Mucosa of rectum (tissue), 2 donors: ENCODE results near the gene IRF4.

Experiments
- H3K27ac ChIP-seq, 2 donors: one replicate each; pipeline ENCODE4 v1.7.0; 2013; ENCODE audit warnings: inconsistent platforms in 2 of 2, low read depth in 2 of 2, low read length in 2 of 2
- H3K27me3 ChIP-seq, 2 donors: one replicate each; pipeline ENCODE4 v1.7.0; 2013; ENCODE audit warnings: low read length in 2 of 2; ENCODE audit not compliant: control insufficient read depth in 2 of 2, insufficient read depth in 2 of 2
- H3K36me3 ChIP-seq, 2 donors: one replicate each; pipeline ENCODE4 v1.7.0; 2013; ENCODE audit warnings: low read length in 2 of 2; ENCODE audit not compliant: control insufficient read depth in 2 of 2, insufficient read depth in 2 of 2
- H3K4me1 ChIP-seq, 2 donors: one replicate each; pipeline ENCODE4 v1.7.0; 2013; ENCODE audit warnings: low read length in 2 of 2, mild to moderate bottlenecking in 1 of 2; ENCODE audit not compliant: control insufficient read depth in 2 of 2, insufficient read depth in 2 of 2
- H3K4me3 ChIP-seq, 2 donors: one replicate each; pipeline ENCODE4 v1.7.0; 2013; ENCODE audit warnings: low read length in 2 of 2
- H3K9ac ChIP-seq, 2 donors: one replicate each; pipeline ENCODE4 v1.7.0; 2013; ENCODE audit warnings: low read length in 2 of 2, low read depth in 1 of 2, mild to moderate bottlenecking in 1 of 2
- H3K9me3 ChIP-seq, 2 donors: one replicate each; pipeline ENCODE4 v1.7.0; 2013; ENCODE audit warnings: low read length in 2 of 2; ENCODE audit not compliant: control insufficient read depth in 2 of 2
- donor health status: healthy.
- donor health status: Normal muscosa, but diverticular disease.

IRF4 gene

DNA sequence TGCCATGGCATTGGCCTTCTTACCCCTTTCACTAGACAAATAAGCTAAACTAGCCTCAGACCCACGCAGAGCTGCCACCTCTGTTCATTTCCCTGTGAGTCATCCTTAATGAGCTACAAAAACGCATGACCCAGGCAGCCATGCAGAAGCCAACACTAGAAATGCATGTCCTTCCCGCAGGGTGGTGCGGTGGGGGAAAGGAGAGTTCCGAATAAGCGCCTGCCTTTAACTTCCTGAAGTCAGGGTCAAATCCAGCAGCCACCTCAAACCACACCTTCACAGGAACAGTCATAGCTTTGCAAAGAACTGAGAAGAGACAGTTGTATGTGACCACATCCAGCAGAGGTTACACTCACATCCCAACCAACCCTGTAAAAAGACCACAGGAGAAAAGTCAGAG, 40.4 kb downstream of the IRF4 start:
- Histone ChIP-seq H3K4me3 (no peak overlapping the region), H3K4me1 (no peaks in the 10 kb centered on the region), H3K27ac (no peak overlapping the region), H3K9ac (no peak overlapping the region), H3K27me3 (peaks cover 0 to 2% of the 10 kb centered on the region in 2 donors), H3K36me3 (no peaks in the 10 kb centered on the region), H3K9me3 (no peaks in the 10 kb centered on the region)

GRCh38 chr6:434051-434705, 42.6 kb downstream of the IRF4 start:
- no peak overlapping the region for H3K9ac ChIP-seq
- no peaks in the 10 kb centered on the region for H3K9me3 ChIP-seq
- peaks cover 0 to 2% of the 10 kb centered on the region in 2 donors for H3K27me3 ChIP-seq
- H3K27ac ChIP-seq = no peak overlapping the region
- no peak overlapping the region for H3K4me3 ChIP-seq
- no peaks in the 10 kb centered on the region for H3K4me1 ChIP-seq
- no peaks in the 10 kb centered on the region for H3K36me3 ChIP-seq

DNA sequence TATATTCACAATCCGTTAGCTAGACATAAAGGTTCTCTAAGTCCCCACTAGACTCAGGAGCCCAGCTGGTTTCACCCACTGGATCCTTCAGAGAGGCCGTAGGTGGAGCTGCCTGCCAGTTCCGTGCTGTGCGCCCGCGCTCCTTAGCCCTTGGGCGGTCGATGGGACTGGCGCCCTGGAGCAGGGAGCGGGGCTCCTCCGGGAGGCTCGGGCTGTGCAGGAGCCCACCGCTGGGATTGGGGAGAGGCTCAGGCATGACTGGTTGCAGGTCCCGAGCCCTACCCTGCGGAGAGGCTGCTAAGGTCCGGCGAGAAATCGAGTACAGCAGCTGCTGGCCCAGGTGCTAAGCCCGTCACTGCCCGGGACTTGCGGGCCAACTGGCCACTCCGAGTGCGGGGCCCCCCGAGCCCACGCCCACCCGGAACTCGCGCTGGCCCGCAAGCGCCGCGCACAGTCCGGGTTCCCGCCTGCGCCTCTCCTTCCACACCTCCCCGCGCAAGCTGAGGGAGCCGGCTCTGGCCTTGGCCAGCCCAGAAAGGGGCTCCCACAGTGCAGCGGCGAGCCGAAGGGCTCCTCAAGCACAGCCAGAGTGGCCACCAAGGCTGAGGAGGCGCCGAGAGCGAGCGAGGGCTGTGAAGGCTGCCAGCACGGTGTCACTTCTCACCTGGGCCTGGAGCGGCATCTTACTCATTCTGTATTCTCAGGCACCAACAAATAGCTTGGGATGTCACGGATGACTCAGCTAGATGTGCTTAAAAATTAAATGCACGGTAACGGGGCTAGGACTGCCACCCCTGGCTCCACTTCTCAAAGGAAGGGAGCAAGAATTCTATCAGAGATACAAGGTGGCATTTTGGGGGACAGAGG, 44.1 kb downstream of the IRF4 start:
- H3K9me3 ChIP-seq = no peaks in the 10 kb centered on the region
- H3K4me1 ChIP-seq = no peaks in the 10 kb centered on the region
- H3K4me3 ChIP-seq = no peak overlapping the region
- no peak overlapping the region for H3K27ac ChIP-seq
- peaks cover 0 to 2% of the 10 kb centered on the region in 2 donors for H3K27me3 ChIP-seq
- no peak overlapping the region for H3K9ac ChIP-seq
- H3K36me3 ChIP-seq = no peaks in the 10 kb centered on the region

DNA sequence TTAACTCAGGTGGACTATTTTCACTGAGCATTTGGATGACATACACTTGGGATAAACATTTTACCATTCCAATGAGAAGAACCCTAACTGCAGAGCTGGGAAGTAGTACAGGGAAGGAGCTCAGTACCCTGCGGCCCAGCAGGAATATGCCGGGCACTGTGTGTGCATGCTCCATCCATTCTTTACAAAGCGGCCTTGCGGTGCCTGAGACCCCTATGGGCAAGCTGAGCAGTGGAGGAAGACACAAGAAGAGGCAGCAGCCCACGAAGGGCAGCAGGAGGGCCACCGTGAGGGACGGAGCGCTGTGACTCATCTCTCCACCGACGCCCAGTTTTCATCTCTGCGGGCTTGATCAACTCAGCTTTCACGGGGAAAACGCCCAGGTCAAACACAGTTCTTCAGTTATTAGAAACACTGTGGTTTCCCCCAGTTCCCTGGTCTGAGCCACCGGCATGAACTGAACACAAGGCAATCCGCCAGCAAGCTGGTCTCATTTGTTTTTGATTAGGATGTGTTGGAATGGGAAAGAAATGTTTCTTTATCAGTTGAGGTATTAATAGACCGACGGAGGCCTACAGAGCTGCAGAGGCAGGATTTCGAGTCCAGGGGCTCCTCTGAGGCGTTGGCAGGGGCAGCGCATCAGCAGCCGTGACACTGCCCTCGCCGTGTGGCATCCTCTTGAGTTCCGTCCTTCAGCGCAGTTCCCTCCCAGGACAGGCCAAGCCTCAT, 44.9 kb downstream of the IRF4 start:
- Histone ChIP-seq H3K27ac (no peak overlapping the region), H3K4me3 (no peak overlapping the region)

DNA sequence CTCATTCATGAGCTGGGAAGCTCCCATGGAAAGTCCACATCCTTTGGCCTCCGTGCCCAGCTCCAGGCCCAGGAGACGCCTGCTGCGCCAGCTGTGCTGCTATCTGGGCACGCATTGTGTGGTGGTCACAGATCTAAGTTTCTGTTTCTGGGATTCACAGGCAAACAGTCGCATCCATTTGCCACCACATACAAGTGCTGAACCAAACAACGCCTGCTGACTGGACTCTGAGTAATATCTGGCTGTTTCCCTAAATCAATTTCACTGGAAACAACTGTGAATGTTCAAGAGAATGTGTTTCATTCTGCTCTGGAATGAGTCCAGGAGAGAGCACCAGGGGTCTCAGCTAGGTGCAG, 45.5 kb downstream of the IRF4 start:
- no peaks in the 10 kb centered on the region for H3K9me3 ChIP-seq
- no peak overlapping the region for H3K9ac ChIP-seq
- H3K4me3 ChIP-seq = no peak overlapping the region
- no peak overlapping the region for H3K27ac ChIP-seq
- no peaks in the 10 kb centered on the region for H3K4me1 ChIP-seq
- H3K27me3 ChIP-seq = no peaks in the 10 kb centered on the region
- no peaks in the 10 kb centered on the region for H3K36me3 ChIP-seq

More for the DNA sequence above, 44.9 kb downstream of the IRF4 start:
- Histone ChIP-seq H3K36me3 (no peaks in the 10 kb centered on the region), H3K4me1 (no peaks in the 10 kb centered on the region), H3K9me3 (no peaks in the 10 kb centered on the region), H3K9ac (no peak overlapping the region), H3K27me3 (peaks cover 0 to 2% of the 10 kb centered on the region in 2 donors)

- H3K27me3 ChIP-seq = no peaks in the 10 kb centered on the region
- no peak overlapping the region for H3K9ac ChIP-seq
- no peaks in the 10 kb centered on the region for H3K4me1 ChIP-seq
- no peaks in the 10 kb centered on the region for H3K9me3 ChIP-seq
- H3K27ac ChIP-seq = no peak overlapping the region
- no peak overlapping the region for H3K4me3 ChIP-seq
- no peaks in the 10 kb centered on the region for H3K36me3 ChIP-seq
These were observed 47.1 kb downstream of the IRF4 start for GRCh38 chr6:438634-439170.

DNA sequence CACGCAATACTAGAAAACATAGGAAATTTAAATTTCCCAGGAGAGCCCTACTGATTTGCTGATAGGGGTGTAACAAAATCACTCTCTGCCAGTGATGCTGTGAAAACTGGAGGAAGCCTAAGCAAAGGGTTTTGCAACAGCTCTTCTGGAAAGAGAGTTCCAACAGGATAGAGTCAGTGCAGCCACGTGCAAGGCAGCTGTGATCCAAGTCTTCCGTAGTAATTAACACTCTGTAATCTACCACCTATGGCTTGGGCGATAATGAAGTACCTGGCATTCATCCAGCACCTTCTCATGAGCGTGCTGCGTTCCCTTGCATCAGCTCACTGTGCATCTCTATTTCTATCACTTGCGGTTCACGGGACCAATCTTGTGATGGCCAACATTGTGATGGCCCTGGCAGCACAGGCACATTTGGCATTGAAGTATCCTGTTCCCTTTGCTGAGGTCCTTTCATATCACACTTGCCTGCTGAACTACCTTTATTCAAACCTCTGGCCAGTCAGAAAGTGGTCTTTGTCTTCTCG, 48.2 kb downstream of the IRF4 start:
- no peaks in the 10 kb centered on the region for H3K27me3 ChIP-seq
- no peak overlapping the region for H3K9ac ChIP-seq
- no peak overlapping the region for H3K4me3 ChIP-seq
- H3K9me3 ChIP-seq = no peaks in the 10 kb centered on the region
- no peaks in the 10 kb centered on the region for H3K36me3 ChIP-seq
- H3K4me1 ChIP-seq = no peaks in the 10 kb centered on the region
- H3K27ac ChIP-seq = no peak overlapping the region

DNA sequence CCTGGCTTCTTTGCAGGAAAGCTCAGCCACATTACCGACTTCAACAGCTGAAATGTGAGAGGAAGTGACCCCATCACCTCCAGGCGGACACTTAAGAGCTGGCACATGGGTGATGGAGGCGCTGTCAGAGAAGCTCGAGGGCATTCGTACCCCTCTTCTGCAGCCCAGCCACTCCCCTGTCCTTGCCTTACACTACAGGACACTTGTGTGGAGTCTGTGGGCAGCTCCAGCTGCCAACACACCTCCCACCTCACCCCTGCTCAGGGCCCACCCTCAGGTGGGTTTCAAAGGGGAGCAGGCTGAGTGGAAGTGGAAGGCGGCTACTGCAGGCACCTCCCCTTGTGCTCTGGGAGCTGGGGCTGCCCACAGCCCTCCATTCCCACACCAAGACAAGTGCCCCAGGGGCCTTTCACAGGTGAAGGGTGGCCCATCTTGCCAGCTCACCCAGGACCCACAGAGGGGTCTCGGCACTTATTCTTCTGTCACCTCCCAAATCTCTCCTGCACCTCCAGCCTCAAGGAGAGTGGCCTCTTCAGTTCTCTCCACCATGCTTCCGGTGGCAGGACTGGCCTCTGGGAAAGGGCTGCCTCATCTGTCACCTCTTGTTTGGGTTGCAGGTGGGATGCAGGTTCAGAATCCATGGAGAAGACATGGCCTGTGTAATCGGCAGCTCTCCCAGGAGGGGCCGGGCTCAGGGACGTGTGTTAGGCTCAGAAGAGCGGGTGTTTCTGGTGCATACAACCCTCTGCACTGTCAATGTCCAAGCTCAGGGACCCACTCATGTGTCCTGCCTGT, 49.8 kb downstream of the IRF4 start:
- Histone ChIP-seq H3K9me3 (no peaks in the 10 kb centered on the region), H3K27ac (no peak overlapping the region), H3K36me3 (no peaks in the 10 kb centered on the region), H3K4me1 (no peaks in the 10 kb centered on the region), H3K9ac (no peak overlapping the region), H3K27me3 (no peaks in the 10 kb centered on the region), H3K4me3 (no peak overlapping the region)

- Histone ChIP-seq H3K27ac (no peak overlapping the region), H3K9me3 (no peaks in the 10 kb centered on the region), H3K36me3 (no peaks in the 10 kb centered on the region), H3K4me1 (no peaks in the 10 kb centered on the region), H3K9ac (no peak overlapping the region), H3K4me3 (no peak overlapping the region), H3K27me3 (no peaks in the 10 kb centered on the region)
These were observed 52.1 kb downstream of the IRF4 start for GRCh38 chr6:443621-444159.
